Retina (tissue), 1 donor: ENCODE data around the gene ZSWIM4.
A peak's percentile ranks its signal among the peaks of the same experiment; 100 is the strongest.
"Not testable (repeated sequence)": the region's sequence is repeated elsewhere in the genome, so short reads cannot be mapped to it uniquely, and the experiment has no call there.

ENCODE experiments used
- DNase-seq: peaks from one replicate; pipeline ENCODE4 v3.0.0-alpha.2; 2016

Gene ZSWIM4

DNA sequence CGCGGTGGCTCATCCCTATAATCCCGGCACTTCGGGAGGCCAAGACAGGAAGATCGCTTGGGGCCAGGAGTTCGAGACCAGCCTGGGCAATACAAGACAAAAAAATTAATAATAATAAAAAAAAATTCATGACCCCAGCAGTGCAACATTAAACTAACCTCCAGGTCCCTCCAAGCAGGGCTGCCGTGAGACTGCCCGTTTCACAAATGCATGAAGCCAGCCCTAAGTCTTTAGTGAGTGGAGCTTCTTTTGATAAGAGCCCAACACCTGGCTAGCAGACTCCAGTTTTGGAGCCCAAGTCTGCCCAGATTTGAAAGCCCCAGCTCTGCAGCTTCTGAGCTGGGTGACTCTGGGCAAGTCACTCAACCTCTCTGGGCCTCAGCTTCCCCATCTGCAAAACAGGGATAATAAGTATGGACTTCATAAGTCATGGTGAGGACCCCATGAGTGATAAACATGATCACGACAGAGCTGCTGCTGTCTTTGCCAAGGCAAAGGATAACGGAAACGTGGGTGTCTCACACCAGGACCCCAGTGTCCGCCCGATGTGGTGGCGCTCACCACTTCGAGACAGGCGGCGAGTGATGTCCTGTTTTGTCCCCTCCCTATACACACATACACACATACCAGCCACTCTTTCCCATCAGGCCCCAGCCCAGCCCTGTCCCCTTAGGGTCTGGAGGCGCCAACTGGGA, 43.3 kb downstream of the ZSWIM4 start:
- DNase-seq, result no peak

DNA sequence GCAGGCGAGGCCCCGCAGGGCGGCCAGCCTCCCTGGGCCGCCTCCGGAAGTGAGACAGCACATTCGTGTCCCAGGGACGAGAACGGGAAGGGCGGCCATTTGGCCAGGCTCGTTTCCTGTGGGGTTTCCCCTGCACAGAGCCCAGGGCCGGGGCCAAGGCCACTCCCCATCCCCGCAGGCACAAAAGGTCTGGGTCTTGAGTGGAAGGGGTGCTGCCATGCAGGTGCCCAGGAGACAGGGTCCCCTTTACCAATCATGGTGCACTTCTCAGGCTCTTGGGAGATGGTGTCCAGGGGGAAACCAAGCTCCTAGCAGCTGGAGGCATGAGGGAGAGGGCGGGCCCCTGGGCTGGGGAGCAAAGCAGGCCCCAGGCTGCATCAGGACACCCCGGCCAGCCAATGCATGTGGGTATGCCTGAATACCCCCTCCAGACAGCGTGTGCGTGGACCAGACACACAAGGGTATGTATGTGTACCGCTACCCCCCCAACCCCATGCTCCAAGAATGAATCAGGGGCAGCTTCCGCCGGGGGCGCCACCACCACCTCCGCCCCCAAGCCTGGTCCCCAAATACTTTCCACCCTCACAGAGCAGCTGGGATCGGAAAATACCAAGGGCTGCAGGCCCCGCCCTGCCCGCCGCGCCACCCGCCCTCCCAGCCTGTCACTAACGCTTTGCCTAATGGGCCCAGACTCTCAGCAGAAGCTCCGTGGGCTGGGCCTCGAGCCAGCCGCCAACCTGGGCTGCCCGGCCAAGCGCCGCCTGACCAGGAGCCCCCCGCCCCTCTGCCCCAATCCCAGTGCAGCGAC, 44.1 kb downstream of the ZSWIM4 start:
- DNase-seq, result peak; percentile 83

DNA sequence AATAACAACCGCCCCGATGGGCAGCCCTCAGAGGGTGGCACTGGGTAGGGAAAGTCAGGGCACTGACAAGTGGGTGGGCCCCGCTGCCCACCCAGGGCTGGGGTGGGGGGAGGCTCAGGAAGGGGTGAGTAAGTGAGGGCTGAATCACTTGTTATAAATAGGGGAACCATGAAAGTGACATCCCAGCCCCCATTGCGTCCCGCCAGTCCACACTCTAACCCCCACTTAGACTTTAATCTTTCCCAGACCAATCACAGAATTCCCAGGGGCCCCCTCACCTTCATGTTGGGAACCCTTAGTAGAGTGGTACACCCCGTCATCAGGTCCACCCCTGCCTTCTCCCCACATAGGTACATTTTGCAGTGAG, 44.7 kb downstream of the ZSWIM4 start:
- no peak for DNase-seq

DNA sequence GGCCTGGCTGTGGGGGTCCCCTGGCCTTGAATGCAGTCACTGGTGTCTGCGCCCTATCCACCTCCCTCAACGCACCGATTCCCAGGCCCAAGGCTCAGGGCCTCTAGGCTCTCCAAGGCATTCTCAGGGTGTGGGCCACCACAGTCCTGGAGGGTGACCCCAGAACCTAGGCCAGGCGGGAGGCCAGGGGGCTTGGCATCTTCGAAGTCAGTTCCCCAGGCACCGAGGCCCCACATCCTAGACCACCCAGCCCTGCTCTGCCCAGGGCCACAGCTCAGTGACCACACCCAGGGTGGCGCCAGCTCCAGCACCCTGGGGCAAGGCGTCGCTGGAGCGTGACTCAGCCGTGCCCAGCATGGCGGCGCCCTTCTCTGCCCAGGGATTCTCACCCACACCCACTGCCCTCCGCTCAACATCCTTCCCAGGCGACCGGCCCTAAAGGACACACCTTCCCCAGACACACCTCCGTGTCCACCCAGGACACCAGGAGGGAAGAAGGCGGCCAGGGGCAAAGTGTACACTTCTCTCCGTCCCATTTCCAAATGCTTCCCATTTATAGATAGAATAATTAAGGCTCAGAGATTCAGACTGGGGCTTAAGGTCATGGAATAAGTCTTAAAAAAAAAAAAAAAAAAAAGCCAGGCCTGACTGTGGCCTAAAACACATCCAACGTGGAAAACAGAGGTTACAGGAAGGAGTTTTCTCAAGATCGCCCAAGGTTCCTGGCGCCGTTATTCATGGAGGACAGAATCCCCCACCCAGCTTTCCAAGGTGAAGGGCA, 45.3 kb downstream of the ZSWIM4 start:
- DNase-seq, result no peak

DNA sequence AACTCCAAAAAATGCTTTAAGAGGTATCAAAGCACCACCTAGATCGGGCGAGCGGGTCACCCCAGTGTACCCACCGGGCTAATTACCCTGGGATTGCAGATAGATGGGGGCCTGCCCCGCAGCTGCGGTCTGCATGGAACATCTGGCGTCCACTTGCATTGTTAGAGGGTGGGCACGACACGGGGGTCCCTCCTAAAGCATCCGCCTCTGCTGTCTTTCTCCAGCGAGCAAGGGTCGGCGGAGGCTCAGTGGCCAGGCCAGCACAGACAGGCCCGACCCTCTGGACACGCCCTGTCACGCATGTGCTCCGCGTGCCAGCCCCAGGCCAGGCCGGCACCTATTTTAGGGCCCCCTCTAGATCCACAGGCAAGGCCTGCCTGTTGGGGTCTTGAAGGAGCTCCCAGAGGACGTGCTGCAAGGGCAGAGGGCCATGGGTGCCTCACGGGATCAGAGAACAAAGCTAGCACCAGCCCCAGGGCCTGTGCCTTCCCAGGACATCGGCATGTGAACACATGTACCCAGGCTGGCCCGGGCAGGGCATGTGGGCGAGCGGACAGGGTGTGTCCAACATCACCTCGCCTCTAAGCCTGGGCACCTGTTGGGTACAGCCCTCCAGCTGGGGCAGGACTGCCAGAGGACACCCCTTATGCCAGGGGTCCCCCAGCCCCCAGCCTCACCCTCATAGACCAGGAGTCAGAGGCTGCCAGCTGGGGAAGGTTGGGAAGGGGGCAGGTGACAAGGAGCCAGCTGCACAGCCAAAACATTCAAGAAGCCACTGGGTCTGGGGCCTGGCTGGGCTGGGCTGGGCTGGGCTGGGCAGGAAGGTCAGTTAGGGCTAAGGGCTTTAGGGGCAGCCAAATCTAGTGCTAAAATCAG, 46.1 kb downstream of the ZSWIM4 start:
- no peak for DNase-seq

DNA sequence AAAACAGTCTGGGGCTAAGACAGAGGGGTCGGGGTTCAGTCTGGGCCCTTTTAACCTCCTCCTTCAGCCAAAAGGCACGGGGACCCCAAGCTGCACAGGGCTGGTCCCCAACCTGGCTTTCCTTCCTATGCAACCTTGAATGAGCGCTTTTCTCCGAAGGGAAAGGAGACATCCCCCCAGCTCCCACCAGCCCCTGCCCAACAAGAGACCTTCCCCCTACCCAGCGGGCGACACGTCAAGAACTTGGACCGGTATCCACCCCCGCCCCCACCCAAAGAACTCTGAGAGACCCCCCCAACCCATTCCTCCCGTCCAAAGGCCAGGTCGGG, 46.7 kb downstream of the ZSWIM4 start:
- no peak for DNase-seq

DNA sequence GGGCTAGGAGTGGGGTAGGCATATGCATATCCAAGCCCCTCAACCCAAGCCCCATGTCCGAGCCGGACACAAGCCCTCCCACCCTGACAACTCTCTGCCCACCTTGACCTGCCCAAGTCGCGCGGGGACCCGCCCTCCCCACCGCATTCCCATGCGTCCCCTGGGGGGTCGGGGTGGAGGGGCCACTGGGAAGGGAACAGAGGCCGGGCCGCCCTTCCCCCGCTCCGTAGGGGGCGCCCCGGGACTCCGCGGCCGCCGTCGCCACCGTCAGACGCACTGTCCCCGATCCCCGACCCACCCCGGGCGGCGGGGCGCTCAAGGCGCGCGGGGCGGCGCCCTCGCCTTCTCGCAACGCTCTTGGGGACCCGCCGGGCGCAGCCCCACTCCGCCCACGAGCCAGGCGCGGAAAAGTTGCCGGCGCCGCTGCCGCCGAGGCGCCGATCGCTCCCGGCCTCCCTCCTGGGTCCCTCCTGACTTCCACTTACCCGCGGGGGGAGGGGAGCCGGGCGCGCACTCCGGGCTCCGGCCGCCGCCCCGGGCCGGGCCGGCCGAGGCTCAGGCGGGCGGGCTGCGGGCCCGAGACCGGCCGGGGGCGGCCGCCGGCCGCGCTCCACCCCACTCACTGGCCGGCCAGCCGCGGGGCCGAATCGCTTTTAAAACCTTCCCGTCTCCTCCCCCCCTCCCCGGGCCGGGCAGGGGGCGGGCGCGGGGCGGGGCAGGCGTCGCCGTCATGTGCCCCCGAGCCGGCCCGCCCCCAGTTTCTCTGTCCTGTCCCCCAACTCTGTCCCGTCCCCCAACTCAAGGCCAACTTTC, 47.3 kb downstream of the ZSWIM4 start:
- no peak for DNase-seq

DNA sequence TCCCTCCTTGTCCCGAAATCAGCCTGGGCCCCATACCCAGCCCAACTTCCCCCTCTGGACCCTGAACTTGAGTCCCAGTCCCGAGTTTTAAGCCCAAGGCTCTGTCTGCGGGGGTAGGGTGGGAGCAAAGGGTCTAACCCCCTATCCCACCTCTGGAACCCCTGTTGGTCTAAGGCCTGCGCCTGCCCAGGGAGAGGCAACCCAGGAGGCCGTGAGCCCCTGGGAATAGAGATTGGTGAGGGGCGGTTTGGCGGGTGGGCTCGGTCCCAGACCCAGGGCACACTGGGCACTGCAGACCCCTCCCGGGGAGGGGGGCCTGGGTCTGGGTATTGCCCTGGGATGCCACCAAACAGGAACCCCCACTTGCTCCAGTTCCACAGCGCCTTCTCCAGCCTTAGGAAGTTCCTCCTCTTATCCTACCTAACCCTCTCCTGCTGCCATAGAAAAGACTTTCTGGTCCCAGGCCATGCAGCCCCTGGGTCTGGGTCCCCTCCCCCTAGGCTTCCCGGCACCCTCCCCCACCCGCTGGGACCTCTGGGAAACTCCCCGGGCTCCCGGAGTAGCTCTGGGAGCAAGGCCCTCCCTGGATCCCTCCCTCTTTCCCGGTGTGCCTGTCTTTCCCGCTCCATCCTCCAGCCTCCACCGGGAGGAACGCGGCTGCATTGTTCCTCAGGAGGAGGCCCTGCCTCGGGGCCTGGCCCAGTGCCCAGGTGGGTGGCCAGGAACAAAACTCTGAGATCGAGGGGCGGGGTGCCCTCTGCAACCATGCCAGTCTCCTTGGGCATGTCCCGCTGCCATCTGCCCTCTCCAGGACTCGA, 48.1 kb downstream of the ZSWIM4 start:
- no peak for DNase-seq

DNA sequence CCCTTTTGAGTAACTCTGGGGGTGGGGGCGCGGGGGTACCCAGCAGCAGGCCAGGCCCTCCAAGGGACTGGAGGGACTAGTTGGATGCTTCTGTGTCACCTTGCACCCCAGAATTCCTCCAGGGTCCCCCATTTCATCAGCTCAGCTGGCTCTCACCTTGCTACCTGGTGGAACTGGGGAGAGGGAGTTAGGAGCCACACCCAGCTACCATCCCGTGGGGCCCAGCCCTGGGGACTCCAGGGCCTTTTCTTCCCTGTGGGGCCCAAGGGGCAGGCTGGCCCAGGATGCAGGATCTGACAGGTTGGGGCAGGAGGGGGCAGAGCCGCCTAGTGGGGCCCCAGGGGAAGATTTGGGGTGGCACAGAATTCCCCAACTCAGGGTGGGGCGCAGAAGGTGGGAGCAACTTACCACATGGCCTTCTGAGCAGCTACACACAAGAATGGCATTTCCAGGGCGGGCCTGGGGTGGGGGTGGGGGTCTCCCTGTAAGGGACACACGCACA, 48.9 kb downstream of the ZSWIM4 start:
- DNase-seq, result no peak

DNA sequence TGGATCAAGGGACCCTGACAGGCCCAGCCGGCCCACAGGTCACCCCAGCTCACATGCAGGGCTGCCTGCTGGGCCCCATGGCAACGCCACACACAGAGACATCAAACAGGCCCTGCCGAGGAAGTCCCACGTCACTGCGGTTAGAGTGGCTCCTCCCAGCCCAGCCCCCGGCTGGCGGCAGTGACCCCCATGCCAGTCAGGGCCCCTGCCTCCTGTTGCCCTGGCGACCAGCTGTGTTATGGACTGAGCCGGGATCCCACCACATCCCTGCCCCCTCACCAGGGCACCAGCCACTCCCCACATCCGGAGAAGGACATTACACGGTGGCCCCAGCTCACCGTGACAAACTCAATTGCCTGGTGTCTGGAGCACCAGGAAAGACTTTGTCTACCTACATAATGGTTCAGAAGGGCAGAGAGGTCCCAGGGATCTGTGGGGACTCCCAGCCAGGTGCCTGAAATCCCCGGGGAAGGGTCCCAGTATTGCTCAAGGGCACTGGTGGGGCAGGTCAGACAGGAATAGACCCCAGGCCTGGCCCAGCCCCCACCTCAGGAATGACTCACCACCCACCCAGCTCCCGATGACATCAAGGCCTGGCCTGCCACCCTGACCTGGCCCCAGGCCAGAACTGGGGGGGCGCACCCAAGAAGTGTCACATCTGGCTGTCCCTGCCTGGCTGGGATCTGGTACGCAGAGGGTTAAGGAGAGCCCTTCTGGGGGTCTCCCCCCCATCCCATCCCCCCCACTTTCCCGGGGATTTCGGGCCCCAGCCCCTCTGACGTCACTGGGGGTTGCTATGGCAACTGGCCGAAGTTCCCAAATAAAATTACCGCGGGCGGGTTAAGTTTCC, 51.5 kb downstream of the ZSWIM4 start:
- peak; percentile 85 for DNase-seq

DNA sequence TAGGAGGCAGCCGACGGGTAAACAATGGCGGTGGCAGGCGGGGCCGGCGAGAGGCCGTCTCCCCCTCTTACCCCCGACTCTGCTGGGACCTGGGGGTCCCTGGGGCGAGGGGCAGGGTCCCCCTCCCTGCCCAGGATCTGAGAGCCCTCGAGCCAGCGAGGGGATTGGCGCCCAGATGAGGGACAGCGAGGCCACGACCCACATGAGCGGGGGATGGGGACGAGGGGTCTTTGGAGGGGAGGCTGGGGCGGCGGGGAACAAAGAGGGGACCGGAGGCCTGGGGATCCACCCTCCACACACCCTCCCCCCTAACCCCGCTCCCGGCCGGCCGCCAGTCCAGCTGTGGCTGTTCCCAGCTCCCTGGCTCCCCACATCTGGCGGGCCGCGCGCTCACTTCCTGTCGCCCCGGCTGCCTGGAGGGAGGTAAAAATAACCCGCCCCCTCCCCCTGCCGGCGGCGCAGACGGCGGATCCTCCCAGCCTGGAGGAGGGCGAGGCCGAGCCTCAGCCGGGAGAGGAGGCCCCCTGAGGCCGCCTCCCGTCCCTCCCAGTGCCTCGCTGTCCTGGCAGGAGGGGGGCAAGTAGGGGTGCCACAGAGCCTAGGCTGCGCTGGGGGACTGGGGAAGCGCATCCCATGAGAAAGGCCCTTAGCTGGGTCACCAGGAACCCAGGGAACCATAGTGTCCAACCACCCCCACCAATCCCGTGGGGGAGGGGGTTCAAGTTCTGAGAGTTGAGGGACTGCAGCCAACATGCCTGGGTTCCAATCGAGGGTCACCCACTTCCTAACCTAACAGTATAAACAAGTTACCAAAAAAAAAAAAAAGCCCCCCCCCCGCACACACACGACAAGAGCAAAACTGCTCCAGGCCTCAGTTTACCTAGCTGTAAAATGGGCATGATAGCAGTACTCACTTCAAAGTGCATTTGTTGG, 52.4 kb downstream of the ZSWIM4 start:
- peak; percentile 86 for DNase-seq

DNA sequence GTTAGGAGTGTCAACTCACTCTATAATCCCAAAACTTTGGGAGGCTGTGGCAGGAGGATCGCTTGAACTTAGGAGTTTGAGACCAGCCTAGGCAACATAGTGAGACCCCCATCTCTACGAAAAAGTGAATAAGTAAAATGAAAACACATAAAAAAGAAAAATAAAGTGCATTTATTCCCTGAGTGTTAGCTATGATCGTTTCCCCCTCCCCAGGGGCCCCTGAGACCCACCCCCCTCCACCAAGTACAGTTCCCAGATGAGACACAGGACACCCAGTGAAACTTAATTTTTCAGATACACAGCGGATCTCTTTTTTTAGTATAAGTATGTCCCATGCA, 53.1 kb downstream of the ZSWIM4 start:
- DNase-seq, result no peak

DNA sequence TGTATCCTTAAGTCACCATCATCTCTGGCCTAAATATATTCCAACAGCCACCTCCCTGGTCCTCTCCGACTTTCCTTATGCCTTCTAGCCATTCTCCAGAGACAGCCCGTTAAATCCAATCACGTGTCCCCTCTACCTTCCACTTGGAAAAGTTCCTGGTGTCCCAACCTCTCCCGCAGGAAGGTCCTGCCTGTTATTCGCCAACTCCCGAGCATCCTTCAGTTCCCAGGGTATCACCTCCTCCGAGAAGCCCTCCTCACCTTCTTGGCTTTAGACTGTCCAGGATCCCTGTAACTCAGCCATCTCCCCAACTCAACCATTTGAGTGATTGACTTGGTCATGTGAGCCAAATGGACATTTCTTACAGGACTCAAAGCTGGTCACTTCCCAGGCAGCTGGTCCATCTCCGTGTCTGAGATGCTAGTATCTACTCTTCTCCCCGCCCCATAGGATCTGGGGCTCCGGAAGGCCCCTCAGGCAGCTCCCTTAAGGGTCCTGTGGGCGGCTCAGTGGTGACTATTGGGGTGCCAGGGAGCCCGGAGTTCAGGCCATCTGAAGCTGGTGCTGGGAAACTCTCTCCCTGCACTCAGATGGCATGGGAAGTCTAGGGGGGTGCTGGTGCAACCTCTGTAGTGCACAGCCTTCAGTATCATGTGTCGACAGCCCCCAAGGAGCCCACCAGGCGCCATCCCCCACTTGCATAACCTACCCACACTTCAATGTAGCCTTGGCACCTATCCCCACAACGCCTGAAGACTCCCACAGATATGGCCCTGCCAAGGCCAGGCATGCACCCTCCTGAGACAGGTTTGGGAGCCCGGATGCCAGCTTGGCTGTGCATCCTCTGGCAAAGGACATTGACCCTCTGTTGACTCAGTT, 53.8 kb downstream of the ZSWIM4 start:
- no peak for DNase-seq

DNA sequence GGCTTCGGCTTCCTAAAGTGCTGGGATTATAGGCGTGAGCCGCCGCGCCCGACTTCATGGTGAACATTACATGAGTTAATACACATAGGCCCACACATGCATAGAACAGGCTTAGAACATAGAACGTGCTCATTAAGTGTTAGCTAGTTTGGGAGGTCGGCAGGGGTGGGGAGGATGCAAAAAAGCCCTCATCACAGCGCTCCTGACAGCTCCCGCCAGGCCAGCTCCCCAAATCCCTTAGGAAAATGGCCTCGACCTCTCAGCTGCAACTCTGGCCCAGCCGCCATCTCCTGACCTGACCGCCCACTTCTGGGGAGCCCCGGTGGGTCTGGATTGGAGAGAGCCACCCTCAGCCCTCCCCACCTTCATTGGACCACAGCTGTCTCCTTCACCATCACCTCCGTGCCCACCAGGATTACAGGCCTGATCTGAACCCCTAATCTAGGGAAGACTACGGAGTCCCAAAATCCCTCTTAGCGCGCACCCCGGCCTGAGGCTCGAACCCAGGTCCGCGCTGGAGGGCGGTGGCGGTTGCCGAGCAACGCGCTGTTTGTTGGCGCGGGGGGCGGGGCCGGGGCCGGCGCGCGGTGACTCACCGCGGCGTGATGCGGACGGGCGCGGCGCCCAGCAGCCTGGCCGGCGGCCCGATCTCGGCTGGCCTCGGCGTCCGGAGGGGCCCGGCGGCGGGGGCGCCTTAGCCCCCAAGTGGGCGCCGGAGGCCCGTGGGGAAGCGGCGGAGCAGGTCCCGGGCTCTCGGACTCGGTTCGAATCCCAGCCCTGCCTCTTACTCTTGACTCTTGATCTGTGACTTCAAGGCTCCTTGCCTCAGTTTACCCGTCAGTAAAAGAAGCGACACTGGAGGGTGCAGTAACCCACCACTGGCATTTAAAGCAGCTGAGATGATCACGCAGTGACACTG, 55.0 kb downstream of the ZSWIM4 start:
- DNase-seq, result peak; percentile 75

DNA sequence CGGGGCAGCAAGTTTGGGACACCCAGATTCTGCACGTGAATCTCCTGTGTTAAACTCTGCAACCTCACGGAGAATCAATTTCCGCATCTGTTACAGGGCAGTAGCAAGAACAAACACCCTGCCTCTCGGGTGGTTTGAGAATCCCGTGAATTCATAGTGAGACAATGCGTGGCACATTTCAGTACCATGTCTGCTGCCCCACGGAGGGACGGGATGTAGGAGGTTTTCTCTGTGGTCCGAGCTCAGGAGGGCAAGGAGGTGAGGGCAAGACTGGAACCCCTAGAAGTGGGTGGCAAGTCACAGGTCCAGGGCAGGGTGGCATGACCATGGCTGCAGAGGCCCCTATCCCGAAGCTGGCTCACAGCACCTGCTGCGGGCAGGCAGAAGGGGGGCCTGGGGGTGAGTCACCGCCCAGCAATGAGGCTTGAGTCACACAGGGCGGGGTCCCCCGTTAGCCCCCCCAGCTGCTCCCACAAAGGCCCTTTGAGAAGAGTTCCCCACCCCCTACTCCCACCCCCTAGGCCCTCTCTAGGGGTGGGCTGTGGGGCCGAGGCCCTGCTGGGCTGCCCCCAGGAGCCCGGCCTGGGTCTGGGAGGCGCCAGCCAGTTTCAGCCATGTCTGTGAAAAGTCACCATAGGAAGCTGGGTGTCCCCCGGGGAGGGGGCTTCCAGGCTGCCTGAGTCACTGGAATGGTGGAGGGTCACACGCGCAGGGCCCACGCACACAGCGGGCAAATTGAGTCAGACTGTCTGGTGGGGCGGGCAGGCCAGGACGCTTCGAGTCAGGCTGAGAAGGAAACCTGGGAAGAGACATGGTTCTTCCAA, 55.9 kb downstream of the ZSWIM4 start:
- no peak for DNase-seq

DNA sequence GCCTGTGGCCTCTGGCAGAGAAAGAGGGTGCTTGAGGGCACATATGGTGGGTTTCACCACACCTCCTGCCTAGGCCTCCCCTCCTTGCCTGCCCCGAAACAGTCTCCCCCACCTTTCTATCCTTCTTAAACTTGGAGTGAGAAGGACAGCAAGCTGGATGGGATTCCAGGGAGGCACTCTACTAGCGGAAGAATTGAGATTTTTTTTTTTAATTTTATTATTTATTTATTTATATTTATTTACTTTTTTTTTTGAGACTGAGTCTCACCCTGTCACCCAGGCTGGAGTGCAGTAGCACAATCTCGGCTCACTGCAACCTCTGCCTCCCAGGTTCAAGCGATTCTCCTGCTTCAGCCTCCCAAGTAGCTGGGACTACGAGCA, 56.5 kb downstream of the ZSWIM4 start:
- DNase-seq, result not testable (repeated sequence)
